Right renal pelvis (tissue), 4 donors: ENCODE data around the gene OMP. TPM values are rescaled to one million over a fixed set of nuclear protein-coding genes. Genes with fewer than 3 reads are reported as not detected.

ENCODE experiments used
- DNase-seq, 4 donors: peaks; one replicate each; pipeline ENCODE4 v3.0.0-alpha.2; 2013; ENCODE audit warnings: low read depth in 4 of 4, low spot score in 3 of 4, missing footprints in 1 of 4
- polyA plus RNA-seq, 4 donors: library from polyadenylated mRNA; unstranded; fragments of 120-200 nt; gene quantifications; one replicate each; pipeline ENCODE4 v1.2.1, GENCODE V29; 2013; ENCODE audit not compliant: insufficient read length in 4 of 4

The OMP gene
- polyA plus RNA-seq, 4 donors, result 0.18 TPM; not detected in 3

GRCh38 chr11:77119531-77119936 lies 16.9 kb downstream of the OMP start:
- DNase-seq, result no peak

GRCh38 chr11:77120571-77120970 lies 17.9 kb downstream of the OMP start:
- DNase-seq, result no peak

DNA sequence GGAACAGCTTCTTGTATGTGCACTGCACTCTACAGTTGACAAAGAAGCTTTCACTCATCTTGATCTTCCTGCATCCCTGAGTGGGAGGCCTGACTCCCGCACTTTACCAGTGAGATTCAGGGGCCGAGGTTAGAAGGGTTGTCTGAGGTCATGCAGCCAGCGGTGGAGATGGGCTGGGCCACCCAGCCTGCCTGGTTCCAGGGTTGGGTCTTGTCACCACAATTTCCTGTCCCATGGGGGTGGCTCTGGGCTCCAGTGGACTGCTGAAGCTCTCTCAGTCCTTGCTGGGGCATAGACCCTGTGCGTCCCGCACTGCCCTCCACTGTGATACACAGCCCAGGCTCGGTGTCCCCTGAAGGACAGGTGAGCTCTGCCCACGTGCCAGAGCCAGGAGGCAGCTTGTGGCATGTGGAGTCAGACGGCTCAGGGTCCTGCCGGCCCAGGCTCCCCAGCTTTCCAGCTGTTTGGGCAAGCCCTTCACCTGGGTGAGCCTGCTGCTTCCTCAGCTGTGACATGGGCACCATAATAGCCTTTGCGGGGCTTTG lies 18.5 kb downstream of the OMP start:
- no peak for DNase-seq

DNA sequence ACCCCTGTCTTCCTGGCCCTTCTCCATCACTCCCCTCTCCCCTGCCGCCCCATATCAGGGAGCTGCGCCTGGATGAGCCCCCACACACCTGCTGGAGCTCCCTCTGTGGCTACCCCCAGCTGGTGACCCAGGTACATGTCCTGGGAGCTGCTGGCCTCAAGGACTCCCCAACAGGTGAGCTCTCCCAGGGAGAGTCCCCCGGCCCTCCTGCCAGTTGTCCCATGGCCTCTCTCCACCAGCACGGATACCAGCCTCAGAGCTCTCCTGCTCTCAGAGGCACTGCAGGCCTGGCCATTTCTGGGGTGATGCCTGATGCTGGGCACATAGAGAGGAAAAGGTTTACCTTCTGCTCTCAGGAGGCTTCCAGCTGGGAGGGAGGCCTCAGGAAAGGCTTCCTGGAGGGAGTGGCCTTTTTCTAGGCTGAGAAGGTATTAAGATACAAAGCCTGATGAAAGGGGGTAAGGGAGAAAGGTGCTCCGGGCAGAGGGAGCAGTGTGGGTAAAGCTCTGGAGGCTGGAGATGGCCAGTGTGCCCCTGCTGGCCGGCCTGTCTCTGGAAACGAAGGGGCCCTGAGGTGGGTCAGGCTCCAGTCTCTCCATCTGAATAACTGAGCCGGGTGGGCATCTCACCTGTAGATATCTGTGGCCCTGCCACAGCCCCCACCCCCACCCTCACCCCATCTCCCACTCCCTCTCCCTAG lies 19.4 kb downstream of the OMP start:
- no peak for DNase-seq

- no peak for DNase-seq
Measured at GRCh38 chr11:77122576-77123212, 20.1 kb downstream of the OMP start.

DNA sequence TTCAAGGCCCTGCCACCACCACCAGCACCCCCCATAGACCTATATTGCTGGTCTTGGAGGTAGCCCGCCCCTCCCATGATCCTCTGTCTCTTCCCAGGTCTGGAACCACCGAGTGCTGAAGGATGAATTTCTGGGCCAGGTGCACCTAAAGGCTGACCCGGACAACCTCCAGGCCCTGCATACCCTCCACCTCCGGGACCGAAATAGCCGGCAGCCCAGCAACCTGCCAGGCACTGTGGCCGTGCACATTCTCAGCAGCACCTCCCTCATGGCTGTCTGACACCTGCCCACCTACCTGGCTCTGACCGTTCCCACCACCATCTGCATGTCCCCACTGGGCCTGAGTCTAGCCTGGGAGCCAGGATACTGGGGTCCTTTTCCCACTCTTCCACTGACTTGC lies 21.0 kb downstream of the OMP start:
- no peak for DNase-seq

DNA sequence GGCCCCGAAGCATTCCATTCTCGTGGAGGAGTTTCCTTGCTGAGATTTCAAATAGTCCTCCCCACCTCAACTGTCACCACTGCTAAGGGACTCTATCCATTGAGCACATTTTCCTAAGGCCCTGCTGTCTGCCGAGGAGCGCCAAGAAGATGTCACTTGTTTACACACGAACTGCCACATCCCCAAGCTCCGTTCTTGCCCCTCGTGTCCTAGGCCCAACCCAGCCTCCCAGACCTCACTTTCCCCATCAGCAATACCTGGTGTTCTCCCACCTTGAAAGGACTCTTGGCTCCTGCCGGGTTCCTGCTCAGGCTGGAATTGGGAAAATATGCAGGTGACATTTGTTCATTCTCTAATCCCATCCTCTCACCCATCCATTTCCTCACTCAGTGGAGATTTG lies 21.4 kb downstream of the OMP start:
- no peak for DNase-seq

- no peak for DNase-seq
Measured at GRCh38 chr11:77124488-77124887, 21.8 kb downstream of the OMP start.

DNA sequence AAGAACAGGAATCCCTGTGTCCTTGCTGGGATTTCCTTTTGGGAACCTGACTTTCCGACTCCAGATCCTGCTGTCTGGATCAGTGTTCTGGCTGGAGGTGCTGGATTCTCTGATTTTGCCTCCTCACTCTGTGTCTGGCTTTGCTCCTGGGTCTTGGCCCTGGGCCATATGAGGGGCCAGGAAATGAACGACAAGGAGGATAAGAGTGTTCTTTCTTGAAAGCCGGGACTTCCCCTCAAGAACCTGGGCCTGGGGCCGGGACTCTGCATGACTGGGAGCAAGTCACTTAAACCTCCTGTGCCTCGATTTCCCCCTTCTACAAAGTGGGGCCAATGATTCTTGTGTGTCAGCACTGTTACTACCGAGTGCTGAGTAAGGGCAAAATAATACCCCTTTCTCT lies 22.6 kb downstream of the OMP start:
- no peak for DNase-seq

DNA sequence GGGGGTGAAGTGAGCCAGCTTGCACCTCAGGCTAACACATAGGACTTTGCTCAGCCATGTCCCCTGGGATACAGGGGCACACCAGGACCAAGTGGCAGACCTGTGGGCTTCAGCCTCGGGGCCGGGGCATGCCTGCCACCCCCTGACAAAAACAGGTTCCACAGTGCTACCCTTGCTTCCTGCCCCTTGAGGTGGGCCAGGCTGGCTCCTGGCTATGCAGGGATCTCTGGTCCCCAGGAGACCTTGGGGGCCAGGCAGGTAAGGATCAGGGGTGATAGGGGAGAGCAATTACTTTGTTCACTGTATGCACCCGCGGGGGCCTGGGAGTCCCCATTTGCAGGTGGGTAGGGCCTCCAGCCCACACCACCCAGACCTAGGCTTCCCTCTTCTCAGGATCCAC lies 23.1 kb downstream of the OMP start:
- no peak for DNase-seq

DNA sequence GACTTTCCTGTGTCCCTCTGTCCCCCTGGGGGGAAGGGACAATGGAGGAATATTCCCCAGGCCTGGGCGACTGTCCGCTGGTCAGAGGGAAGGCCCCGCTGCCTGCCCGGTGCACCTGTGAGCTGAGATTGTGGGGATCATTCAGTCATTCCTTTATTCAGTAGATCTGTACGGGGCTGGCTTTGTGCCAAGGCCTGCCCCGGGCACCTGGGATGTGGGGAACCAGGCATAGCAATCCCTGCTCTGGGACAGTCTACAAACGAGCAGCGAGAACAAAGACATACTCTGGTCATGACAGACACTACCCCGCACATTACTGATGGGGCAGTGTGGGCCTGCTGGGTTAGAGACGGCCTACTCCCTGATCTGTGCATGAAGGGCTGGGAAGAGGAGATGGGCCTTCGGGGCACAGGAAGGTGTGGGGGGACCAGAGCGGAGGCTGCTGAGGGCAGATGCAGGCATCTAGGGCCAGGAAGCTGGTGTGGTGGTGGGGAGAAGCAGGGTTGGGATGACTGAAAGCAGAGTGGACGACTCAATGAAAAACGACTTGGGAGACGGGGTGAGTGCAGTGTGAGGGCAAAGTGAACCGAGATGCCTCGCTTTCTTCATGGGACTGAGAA lies 23.6 kb downstream of the OMP start:
- no peak for DNase-seq

DNA sequence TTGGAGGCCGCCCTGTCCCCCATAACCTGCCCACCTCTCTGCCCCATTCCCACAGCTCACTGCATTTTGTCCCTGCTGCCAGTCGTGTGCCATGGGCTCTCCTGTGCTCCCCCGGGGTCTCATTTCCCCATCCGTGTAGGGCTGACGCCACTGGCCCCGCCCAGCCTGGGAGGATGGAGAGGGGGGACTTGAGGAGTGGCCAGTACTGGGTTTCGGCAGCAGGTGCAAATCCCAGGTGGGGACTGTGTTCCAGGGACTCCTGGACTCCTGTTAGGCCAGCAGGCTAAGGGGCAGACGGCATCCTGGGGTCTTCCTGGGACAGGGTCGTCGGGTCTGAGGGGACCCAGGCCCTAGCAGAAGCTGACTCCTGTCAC lies 24.2 kb downstream of the OMP start:
- DNase-seq, result no peak

- peak in 1 of 4 donors; percentile 70 for DNase-seq
Measured at GRCh38 chr11:77127235-77127911, 24.7 kb downstream of the OMP start.

- peak; percentile 69 to 77 (median 72) for DNase-seq
Measured at GRCh38 chr11:77127920-77128691, 25.5 kb downstream of the OMP start, which contains the start of gene MYO7A. Gene MYO7A (plus strand): TSS chr11:77128246. CDS start chr11:77130635, 2,389 bp downstream.

DNA sequence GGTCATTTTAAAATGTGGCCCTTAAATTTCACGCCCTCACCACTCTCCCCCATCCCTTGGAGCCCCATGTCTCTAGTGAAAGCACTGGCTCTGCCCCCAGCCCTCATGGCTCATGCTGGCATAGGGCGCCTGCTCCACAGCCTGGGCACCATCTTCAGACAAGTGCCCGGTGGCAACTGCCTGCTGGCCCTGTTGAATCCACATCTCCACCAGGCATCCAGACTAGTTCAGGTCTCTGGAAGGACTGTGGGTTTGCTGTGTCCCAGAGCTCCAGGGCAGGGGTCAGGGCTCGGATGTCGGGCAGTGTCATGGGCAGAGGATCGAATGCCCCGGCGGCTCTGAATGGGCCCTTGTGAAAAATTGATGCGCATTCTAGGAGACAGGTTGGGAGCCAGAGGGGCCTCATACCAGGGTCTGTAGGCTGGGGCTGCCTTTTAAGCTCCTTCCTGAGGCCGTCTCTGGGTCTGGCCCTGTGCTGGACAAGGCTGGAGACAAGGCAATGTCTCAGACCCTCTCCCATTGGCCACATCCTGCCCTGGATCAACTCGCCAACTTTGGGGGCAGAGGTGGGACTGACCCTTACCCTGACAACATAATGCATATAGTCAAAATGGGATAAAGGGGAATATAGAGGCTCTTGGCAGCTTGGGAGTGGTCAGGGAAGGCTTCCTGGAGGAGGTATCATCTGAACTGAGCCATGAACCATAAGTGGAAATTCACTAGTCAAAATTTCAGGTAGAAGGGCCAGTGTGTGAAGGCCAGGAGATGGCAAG lies 26.6 kb downstream of the OMP start:
- no peak for DNase-seq

GRCh38 chr11:77129842-77130756 lies 27.5 kb downstream of the OMP start:
- no peak for DNase-seq

GRCh38 chr11:77130763-77131513 lies 28.3 kb downstream of the OMP start:
- no peak for DNase-seq

DNA sequence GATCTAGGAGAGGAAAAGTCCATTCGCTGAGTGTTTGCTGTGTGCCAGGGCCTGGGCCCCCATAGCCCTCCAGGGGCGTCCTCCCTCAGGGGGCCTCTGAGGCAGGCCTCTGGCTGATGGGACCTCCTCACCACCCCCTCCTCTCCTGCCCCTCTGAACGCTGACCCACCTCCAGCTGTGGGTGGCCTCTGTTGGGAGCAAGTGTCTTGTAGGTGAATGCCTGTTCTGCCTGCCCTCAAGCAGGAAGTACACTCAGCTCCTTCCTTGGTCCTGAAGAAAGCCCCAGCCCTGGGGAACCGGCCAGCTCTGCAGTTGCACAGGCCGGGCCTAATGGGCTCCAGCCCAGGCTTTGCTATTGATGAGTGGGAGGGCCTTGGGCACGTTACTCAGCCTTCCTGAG lies 28.9 kb downstream of the OMP start:
- no peak for DNase-seq
